ENCODE measurements around the gene TEX264.

- TF ChIP-seq, protein P1, sequence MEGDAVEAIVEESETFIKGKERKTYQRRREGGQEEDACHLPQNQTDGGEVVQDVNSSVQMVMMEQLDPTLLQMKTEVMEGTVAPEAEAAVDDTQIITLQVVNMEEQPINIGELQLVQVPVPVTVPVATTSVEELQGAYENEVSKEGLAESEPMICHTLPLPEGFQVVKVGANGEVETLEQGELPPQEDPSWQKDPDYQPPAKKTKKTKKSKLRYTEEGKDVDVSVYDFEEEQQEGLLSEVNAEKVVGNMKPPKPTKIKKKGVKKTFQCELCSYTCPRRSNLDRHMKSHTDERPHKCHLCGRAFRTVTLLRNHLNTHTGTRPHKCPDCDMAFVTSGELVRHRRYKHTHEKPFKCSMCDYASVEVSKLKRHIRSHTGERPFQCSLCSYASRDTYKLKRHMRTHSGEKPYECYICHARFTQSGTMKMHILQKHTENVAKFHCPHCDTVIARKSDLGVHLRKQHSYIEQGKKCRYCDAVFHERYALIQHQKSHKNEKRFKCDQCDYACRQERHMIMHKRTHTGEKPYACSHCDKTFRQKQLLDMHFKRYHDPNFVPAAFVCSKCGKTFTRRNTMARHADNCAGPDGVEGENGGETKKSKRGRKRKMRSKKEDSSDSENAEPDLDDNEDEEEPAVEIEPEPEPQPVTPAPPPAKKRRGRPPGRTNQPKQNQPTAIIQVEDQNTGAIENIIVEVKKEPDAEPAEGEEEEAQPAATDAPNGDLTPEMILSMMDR (tag by site-specific recombination; IDR thresholded peaks at IDR 0.05) = no peak
- TF ChIP-seq, protein P2, sequence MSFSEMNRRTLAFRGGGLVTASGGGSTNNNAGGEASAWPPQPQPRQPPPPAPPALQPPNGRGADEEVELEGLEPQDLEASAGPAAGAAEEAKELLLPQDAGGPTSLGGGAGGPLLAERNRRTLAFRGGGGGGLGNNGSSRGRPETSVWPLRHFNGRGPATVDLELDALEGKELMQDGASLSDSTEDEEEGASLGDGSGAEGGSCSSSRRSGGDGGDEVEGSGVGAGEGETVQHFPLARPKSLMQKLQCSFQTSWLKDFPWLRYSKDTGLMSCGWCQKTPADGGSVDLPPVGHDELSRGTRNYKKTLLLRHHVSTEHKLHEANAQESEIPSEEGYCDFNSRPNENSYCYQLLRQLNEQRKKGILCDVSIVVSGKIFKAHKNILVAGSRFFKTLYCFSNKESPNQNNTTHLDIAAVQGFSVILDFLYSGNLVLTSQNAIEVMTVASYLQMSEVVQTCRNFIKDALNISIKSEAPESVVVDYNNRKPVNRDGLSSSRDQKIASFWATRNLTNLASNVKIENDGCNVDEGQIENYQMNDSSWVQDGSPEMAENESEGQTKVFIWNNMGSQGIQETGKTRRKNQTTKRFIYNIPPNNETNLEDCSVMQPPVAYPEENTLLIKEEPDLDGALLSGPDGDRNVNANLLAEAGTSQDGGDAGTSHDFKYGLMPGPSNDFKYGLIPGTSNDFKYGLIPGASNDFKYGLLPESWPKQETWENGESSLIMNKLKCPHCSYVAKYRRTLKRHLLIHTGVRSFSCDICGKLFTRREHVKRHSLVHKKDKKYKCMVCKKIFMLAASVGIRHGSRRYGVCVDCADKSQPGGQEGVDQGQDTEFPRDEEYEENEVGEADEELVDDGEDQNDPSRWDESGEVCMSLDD (tag by site-specific recombination; IDR thresholded peaks at IDR 0.05) = no peak
- TF ChIP-seq, protein P3, sequence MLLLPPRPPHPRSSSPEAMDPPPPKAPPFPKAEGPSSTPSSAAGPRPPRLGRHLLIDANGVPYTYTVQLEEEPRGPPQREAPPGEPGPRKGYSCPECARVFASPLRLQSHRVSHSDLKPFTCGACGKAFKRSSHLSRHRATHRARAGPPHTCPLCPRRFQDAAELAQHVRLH (tag by site-specific recombination; IDR thresholded peaks at IDR 0.05) = no peak
- TF ChIP-seq, protein P4, sequence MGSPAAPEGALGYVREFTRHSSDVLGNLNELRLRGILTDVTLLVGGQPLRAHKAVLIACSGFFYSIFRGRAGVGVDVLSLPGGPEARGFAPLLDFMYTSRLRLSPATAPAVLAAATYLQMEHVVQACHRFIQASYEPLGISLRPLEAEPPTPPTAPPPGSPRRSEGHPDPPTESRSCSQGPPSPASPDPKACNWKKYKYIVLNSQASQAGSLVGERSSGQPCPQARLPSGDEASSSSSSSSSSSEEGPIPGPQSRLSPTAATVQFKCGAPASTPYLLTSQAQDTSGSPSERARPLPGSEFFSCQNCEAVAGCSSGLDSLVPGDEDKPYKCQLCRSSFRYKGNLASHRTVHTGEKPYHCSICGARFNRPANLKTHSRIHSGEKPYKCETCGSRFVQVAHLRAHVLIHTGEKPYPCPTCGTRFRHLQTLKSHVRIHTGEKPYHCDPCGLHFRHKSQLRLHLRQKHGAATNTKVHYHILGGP (tag by site-specific recombination; IDR thresholded peaks at IDR 0.05) = no peak
- TF ChIP-seq, protein P5, sequence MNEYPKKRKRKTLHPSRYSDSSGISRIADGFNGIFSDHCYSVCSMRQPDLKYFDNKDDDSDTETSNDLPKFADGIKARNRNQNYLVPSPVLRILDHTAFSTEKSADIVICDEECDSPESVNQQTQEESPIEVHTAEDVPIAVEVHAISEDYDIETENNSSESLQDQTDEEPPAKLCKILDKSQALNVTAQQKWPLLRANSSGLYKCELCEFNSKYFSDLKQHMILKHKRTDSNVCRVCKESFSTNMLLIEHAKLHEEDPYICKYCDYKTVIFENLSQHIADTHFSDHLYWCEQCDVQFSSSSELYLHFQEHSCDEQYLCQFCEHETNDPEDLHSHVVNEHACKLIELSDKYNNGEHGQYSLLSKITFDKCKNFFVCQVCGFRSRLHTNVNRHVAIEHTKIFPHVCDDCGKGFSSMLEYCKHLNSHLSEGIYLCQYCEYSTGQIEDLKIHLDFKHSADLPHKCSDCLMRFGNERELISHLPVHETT (tag by site-specific recombination; IDR thresholded peaks at IDR 0.05) = no peak
- TF ChIP-seq ZNF398 (tag by site-specific recombination; IDR thresholded peaks at IDR 0.05) = no peak
Measured at GRCh38 chr3:51681453-51681852, 10.4 kb downstream of the TEX264 start.
